KMS-11 (cell line): ENCODE measurements around the gene MYMX.
A peak's percentile ranks its signal among the peaks of the same experiment; 100 is the strongest.

Experiments used
- H2AFZ ChIP-seq: fragments of 200-600 bp; sonication (generic); 2 replicates; pipeline ENCODE4 v1.6.1; 2016; ENCODE audit warnings: antibody characterized with exemption, mixed run types, low read depth
- H3K27ac ChIP-seq: fragments of 200-600 bp; sonication (generic); 2 replicates; pipeline ENCODE4 v1.6.1; 2016; ENCODE audit warnings: mild to moderate bottlenecking, mixed run types
- H3K27me3 ChIP-seq: fragments of 200-600 bp; sonication (generic); 2 replicates; pipeline ENCODE4 v1.6.1; 2017; ENCODE audit warnings: mild to moderate bottlenecking, low read depth, mixed run types, moderate library complexity; ENCODE audit not compliant: insufficient read depth
- H3K36me3 ChIP-seq: fragments of 200-600 bp; sonication (generic); 2 replicates; pipeline ENCODE4 v1.6.1; 2017; ENCODE audit warnings: mild to moderate bottlenecking, mixed run types; ENCODE audit not compliant: insufficient read depth
- H3K4me1 ChIP-seq: fragments of 200-600 bp; sonication (generic); 2 replicates; pipeline ENCODE4 v1.6.1; 2016; ENCODE audit warnings: mild to moderate bottlenecking, low read depth, mixed run types; ENCODE audit not compliant: poor library complexity, severe bottlenecking
- H3K4me2 ChIP-seq: fragments of 200-600 bp; sonication (generic); 2 replicates; pipeline ENCODE4 v1.7.0; 2016; ENCODE audit warnings: mild to moderate bottlenecking, mixed run types
- H3K4me3 ChIP-seq: fragments of 200-600 bp; sonication (generic); IDR thresholded peaks from 2 replicates; pipeline ENCODE4 v1.6.1; 2017; ENCODE audit warnings: low read depth, low read length, mixed read lengths; ENCODE audit not compliant: insufficient read depth
- H3K79me2 ChIP-seq: fragments of 200-600 bp; sonication (generic); 2 replicates; pipeline ENCODE4 v1.6.1; 2016; ENCODE audit warnings: low read depth, mixed run types; ENCODE audit not compliant: insufficient read depth
- H3K9ac ChIP-seq: fragments of 200-600 bp; sonication (generic); 2 replicates; pipeline ENCODE4 v1.6.1; 2016; ENCODE audit warnings: mild to moderate bottlenecking, mixed run types
- H4K20me1 ChIP-seq: fragments of 200-600 bp; sonication (generic); 2 replicates; pipeline ENCODE4 v1.6.1; 2016; ENCODE audit warnings: mild to moderate bottlenecking, mixed run types; ENCODE audit not compliant: insufficient read depth
- CTCF ChIP-seq: fragments of 200-600 bp; sonication (generic); conservative IDR thresholded peaks from 2 replicates; pipeline ENCODE4 v1.6.1; 2017; ENCODE audit warnings: low read depth, mild to moderate bottlenecking, antibody characterized with exemption, low read length, moderate library complexity, mixed read lengths

MYMX gene

GRCh38 chr6:44224965-44225305 is 8.2 kb downstream of the MYMX start:
- peak overlapping the region; percentile 74; the same call in 1 of the 2 replicates for H3K9ac ChIP-seq
- H3K27ac ChIP-seq: peak overlapping the region; percentile 21; the same call in 1 of the 2 replicates
- H3K36me3 ChIP-seq: no peaks in the 10 kb centered on the region
- no peak overlapping the region for H3K4me3 ChIP-seq
- H4K20me1 ChIP-seq: peaks cover 8% of the 10 kb centered on the region; the same call in 1 of the 2 replicates
- H2AFZ ChIP-seq: no peak overlapping the region
- H3K79me2 ChIP-seq: peaks cover 47% of the 10 kb centered on the region
- H3K4me1 ChIP-seq: peaks cover 54% of the 10 kb centered on the region
- peak overlapping the region; percentile 96 for H3K4me2 ChIP-seq
- no peaks in the 10 kb centered on the region for H3K27me3 ChIP-seq
- TF ChIP-seq CTCF: no peak

- peak overlapping the region; percentile 37; the same call in 1 of the 2 replicates for H3K27ac ChIP-seq
- H3K4me3 ChIP-seq: no peak overlapping the region
- no peaks in the 10 kb centered on the region for H3K27me3 ChIP-seq
- TF ChIP-seq CTCF: no peak
- H3K4me2 ChIP-seq: peak overlapping the region; percentile 96
- H3K9ac ChIP-seq: peak overlapping the region; percentile 74; the same call in 1 of the 2 replicates
- peaks cover 46% of the 10 kb centered on the region for H3K4me1 ChIP-seq
- H4K20me1 ChIP-seq: peaks cover 8% of the 10 kb centered on the region; the same call in 1 of the 2 replicates
- H2AFZ ChIP-seq: no peak overlapping the region
- H3K79me2 ChIP-seq: peaks cover 47% of the 10 kb centered on the region
- no peaks in the 10 kb centered on the region for H3K36me3 ChIP-seq
These were observed 9.0 kb downstream of the MYMX start for GRCh38 chr6:44225579-44226325.

- Histone ChIP-seq H3K4me1 (peaks cover 38% of the 10 kb centered on the region), H2AFZ (no peak overlapping the region), H3K79me2 (peaks cover 47% of the 10 kb centered on the region), H3K27me3 (no peaks in the 10 kb centered on the region), H3K4me3 (no peak overlapping the region), H3K36me3 (no peaks in the 10 kb centered on the region), H3K9ac (peak overlapping the region; percentile 6; the same call in 1 of the 2 replicates), H4K20me1 (peaks cover 8% of the 10 kb centered on the region; the same call in 1 of the 2 replicates), H3K27ac (peak overlapping the region; percentile 37; the same call in 1 of the 2 replicates), H3K4me2 (peak overlapping the region; percentile 96)
- TF ChIP-seq CTCF: no peak
These were observed 9.8 kb downstream of the MYMX start for GRCh38 chr6:44226368-44227147.

GRCh38 chr6:44227148-44227793 is 10.5 kb downstream of the MYMX start:
- Histone ChIP-seq H2AFZ (no peak overlapping the region), H3K4me3 (no peak overlapping the region), H4K20me1 (peaks cover 8% of the 10 kb centered on the region; the same call in 1 of the 2 replicates), H3K4me2 (no peak overlapping the region; the same call in 1 of the 2 replicates), H3K27ac (no peak overlapping the region), H3K36me3 (no peaks in the 10 kb centered on the region), H3K4me1 (peaks cover 33% of the 10 kb centered on the region), H3K27me3 (no peaks in the 10 kb centered on the region), H3K79me2 (peaks cover 47% of the 10 kb centered on the region), H3K9ac (no peak overlapping the region)
- TF ChIP-seq CTCF: no peak
